ENCODE data around the gene YEATS2. TPM values are rescaled to one million over a fixed set of nuclear protein-coding genes. Genes with fewer than 3 reads are reported as not detected.

YEATS2 gene
- total RNA-seq, 1 experiment from 2014 or later: 38.6 TPM

- H3K4me3 ChIP-seq (replicated peaks in 1 of 2; ENCODE audit: low read depth in 1 of 2, low read length in 2 of 2): no peak overlapping the region
- TF ChIP-seq EGR1 (IDR thresholded peaks at IDR 0.05; ENCODE audit: low read depth): no peak
- no peak for TF ChIP-seq ATF3 (IDR thresholded peaks at IDR 0.05)
- no peak for TF ChIP-seq ZNF274 (IDR thresholded peaks at IDR 0.05; ENCODE audit: low read depth, low read length)
- no peak for TF ChIP-seq ZFX (IDR thresholded peaks at IDR 0.05)
- no peak for TF ChIP-seq ZBTB33 (IDR thresholded peaks at IDR 0.05; ENCODE audit: extremely low read depth, insufficient replicate concordance, low read length)
- no peak for TF ChIP-seq RAD21 (IDR thresholded peaks at IDR 0.05; ENCODE audit: low read depth)
- no peak for TF ChIP-seq POLR2A (IDR thresholded peaks at IDR 0.05; ENCODE audit: borderline replicate concordance, extremely low read depth, insufficient read depth, insufficient read length)
- no peak for TF ChIP-seq YY1 (IDR thresholded peaks at IDR 0.05; ENCODE audit: extremely low read depth, insufficient replicate concordance, low read depth, low read length)
- no peak for TF ChIP-seq REST (IDR thresholded peaks at IDR 0.05; ENCODE audit: low read depth)
- no peak for TF ChIP-seq EZH2 (IDR thresholded peaks at IDR 0.05)
- no peak for TF ChIP-seq CEBPB (IDR thresholded peaks at IDR 0.05; ENCODE audit: low read depth)
- TF ChIP-seq SP1 (IDR thresholded peaks at IDR 0.05; ENCODE audit: low read depth): no peak
- TF ChIP-seq POLR2AphosphoS5 (IDR thresholded peaks at IDR 0.05; ENCODE audit: low read depth, low read length): no peak
- no peak for TF ChIP-seq MAX (IDR thresholded peaks at IDR 0.05)
- TF ChIP-seq EZH2phosphoT487 (IDR thresholded peaks at IDR 0.05; ENCODE audit: borderline replicate concordance): no peak
- TF ChIP-seq JUND (IDR thresholded peaks at IDR 0.05): no peak
- RAD21 ChIA-PET (ENCODE audit: low non-redundant PET in 1 of 2, low total read pairs in 2 of 2, uncharacterized antibody in 2 of 2, unreplicated experiment in 2 of 2): no interaction called here
- BruUV-seq (replicated peaks): no TSS peak
- no peaks in the 10 kb centered on the region for H3K9me2 ChIP-seq (ENCODE audit: insufficient read depth)
- H4K20me1 ChIP-seq (ENCODE audit: insufficient read depth): peaks cover 6% of the 10 kb centered on the region; the same call in 1 of the 2 replicates
- H3K79me2 ChIP-seq (ENCODE audit: insufficient read depth, low read length): no peaks in the 10 kb centered on the region
- no peak overlapping the region for H2AFZ ChIP-seq (ENCODE audit: low read depth, low read length, poor library complexity, severe bottlenecking)
- intact Hi-C loops (cut with micrococcal nuclease): no loop called here
- H3K27me3 ChIP-seq (ENCODE audit: insufficient read depth, low read length): no peaks in the 10 kb centered on the region
- H3K9ac ChIP-seq (ENCODE audit: low read length): no peak overlapping the region
- H3K36me3 ChIP-seq (ENCODE audit: control insufficient read depth in 1 of 2, insufficient read depth in 2 of 2, low read length in 2 of 2): peaks cover 17 to 25% of the 10 kb centered on the region in 2 experiments
- CTCF ChIA-PET: no interaction called here
- H3K27ac ChIP-seq (ENCODE audit: low read depth, low read length): no peak overlapping the region
- DNase-seq (ENCODE audit: low read depth, low spot score) (no peak), ATAC-seq (no peak)
- POLR2A ChIA-PET: no interaction called here
- no peaks in the 10 kb centered on the region for H3K4me1 ChIP-seq (ENCODE audit: control insufficient read depth in 1 of 2, insufficient read depth in 2 of 2, low read length in 2 of 2)
- H3K9me3 ChIP-seq (ENCODE audit: control insufficient read depth in 1 of 2, insufficient read depth in 1 of 2, low read depth in 1 of 2, low read length in 2 of 2): no peaks in the 10 kb centered on the region
- H3K4me2 ChIP-seq (ENCODE audit: low read length): no peak overlapping the region
Observed at GRCh38 chr3:183768114-183768513, 70.5 kb downstream of the YEATS2 start.

Data from HCT116 (cell line).